Transverse colon (tissue), 4 donors: Measurements from ENCODE around the gene ACTA2. TPM values are rescaled to one million over a fixed set of nuclear protein-coding genes. Genes with fewer than 3 reads are reported as not detected.

Source experiments
- DNase-seq: peaks from one replicate; pipeline ENCODE4 v3.0.0-alpha.2; 2019
- H3K27ac ChIP-seq, 4 donors: fragments of 200-600 bp; sonication (generic); 2 replicates each; pipeline ENCODE4 v1.5.1; 2016 to 2018; ENCODE audit warnings: inconsistent platforms in 4 of 4
- H3K27me3 ChIP-seq: fragments of 200-600 bp; sonication (generic); 2 replicates; pipeline ENCODE4 v1.5.1; 2017; ENCODE audit warnings: inconsistent platforms
- H3K36me3 ChIP-seq, 4 donors: fragments of 200-600 bp; sonication (generic); 2 replicates each; pipeline ENCODE4 v1.5.1; 2017 to 2019; ENCODE audit warnings: inconsistent platforms in 4 of 4
- H3K4me1 ChIP-seq, 4 donors: fragments of 200-600 bp; sonication (generic); 2 replicates each; pipeline ENCODE4 v1.5.1; 2017 to 2020; ENCODE audit warnings: inconsistent platforms in 4 of 4
- H3K4me3 ChIP-seq, 4 donors: fragments of 200-600 bp; sonication (generic); 1 replicate in 1 of 4; 2 replicates in 3 of 4; pipeline versions ENCODE4 v1.5.1 to v1.6.1; 2017 to 2019; ENCODE audit warnings: inconsistent platforms in 4 of 4
- H3K9me3 ChIP-seq, 2 donors: fragments of 200-600 bp; sonication (generic); 2 replicates each; pipeline ENCODE4 v1.5.1; 2017 to 2019; ENCODE audit warnings: inconsistent platforms in 2 of 2
- CTCF ChIP-seq, 5 experiments: fragments of 200-600 bp in 3 of 5; fragments of 450-650 bp in 2 of 5; sonication (generic) in 3 of 5; IDR thresholded peaks; 1 replicate in 2 of 5; 2 replicates in 3 of 5; pipeline ENCODE4 v1.5.1; 2016 to 2017; ENCODE audit warnings: antibody characterized with exemption in 5 of 5, inconsistent platforms in 3 of 5, mild to moderate bottlenecking in 2 of 5, moderate library complexity in 1 of 5
- EP300 ChIP-seq: sonication (generic); formaldehyde crosslinking; IDR thresholded peaks from one replicate; pipeline ENCODE4 v1.6.1; 2017; ENCODE audit warnings: antibody characterized with exemption, low read depth
- POLR2A ChIP-seq: fragments of 450-650 bp; IDR thresholded peaks from one replicate; pipeline ENCODE4 v1.6.1; 2016; ENCODE audit warnings: antibody characterized with exemption, mild to moderate bottlenecking, moderate library complexity
- POLR2AphosphoS5 ChIP-seq, 3 donors: sonication (generic); formaldehyde crosslinking; IDR thresholded peaks; one replicate each; pipeline ENCODE4 v1.6.1; 2016; ENCODE audit warnings: antibody characterized with exemption in 3 of 3
- WGBS, 2 donors: methylation state at CpG; one replicate each; pipeline ENCODE4 v1.1.5; 2018; ENCODE audit warnings: low coverage in 1 of 2; 5-methylcytosine and 5-hydroxymethylcytosine counted together
- in situ Hi-C, 4 donors: fragments of 200-750 bp; cut with MboI; loops; one replicate each; pipeline versions ENCODE4 v1.15.0 to v1.15.1; 2017; ENCODE audit warnings: low sequenced_read_pairs in 3 of 4, low pct_ligation_motif_present in 1 of 4, low pct_unique_long_range_greater_than_20kb in 1 of 4
- intact Hi-C: fragments of 100-400 bp; cut with DNase I; formaldehyde crosslinking; loops from one replicate; pipeline ENCODE4 v1.15.1; 2023; ENCODE audit warnings: low total_unique reads
- total RNA-seq, 4 donors: library from RNA; depleted of rRNA; stranded (reverse); fragments of >200 nt; gene quantifications; one replicate each; pipeline ENCODE4 v1.1.0, GENCODE V29; 2016

ACTA2 gene
- total RNA-seq, 4 donors from 2014 or later: 403 to 1,827 (median 457) TPM

GRCh38 chr10:88919041-88919440 is 33.5 kb downstream of the ACTA2 start:
- H3K4me3 ChIP-seq: no peak overlapping the region
- 60 to 81% methylated on average over 1 of the region's 1 CpG for WGBS, 2 donors
- H3K36me3 ChIP-seq: peaks cover 0 to 12% (median under 1%) of the 10 kb centered on the region in 4 donors
- no peak for TF ChIP-seq CTCF (IDR thresholded peaks at IDR 0.05)
- TF ChIP-seq POLR2AphosphoS5 (IDR thresholded peaks at IDR 0.05): no peak
- no peak for TF ChIP-seq EP300
- in situ Hi-C loops (no loop called here), intact Hi-C loops (no loop called here)
- no peaks in the 10 kb centered on the region for H3K4me1 ChIP-seq
- no peaks in the 10 kb centered on the region for H3K27me3 ChIP-seq
- no peak for DNase-seq
- no peak overlapping the region for H3K27ac ChIP-seq
- no peaks in the 10 kb centered on the region for H3K9me3 ChIP-seq

DNA sequence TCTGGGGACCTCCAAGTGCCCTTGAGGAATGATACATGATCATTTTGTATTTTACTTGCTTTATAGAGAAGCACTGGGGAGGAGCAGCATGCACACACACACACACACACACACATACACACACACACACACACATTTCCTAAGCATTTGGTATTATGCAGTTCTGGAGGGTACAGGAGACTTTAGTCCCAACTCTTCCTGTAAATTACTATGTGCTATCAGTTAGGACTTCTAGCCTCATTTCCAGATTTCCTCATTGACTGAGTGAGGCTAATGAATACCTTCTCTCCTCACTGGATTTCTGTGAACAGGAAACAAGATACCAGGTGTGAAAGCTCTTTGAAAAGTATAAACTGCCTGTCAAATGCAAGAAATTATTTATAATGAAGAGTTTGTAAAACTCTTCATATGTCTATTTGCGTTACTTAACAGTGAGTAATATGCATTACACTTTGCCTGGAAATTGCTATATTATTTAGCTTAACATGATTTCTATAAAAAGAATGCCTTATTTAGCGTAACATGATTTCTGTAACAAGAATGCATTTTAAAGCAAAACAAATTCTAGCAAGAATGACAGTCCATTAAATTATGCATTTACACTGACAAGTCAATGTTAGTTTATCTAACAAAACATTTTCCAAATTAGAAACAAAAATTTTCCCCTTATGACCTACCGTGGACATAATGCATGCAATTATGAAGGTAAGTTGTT is 34.2 kb downstream of the ACTA2 start:
- Histone ChIP-seq H3K27ac (no peak overlapping the region), H3K4me3 (no peak overlapping the region), H3K36me3 (peaks cover 0 to 12% (median under 1%) of the 10 kb centered on the region in 4 donors), H3K9me3 (no peaks in the 10 kb centered on the region), H3K27me3 (no peaks in the 10 kb centered on the region), H3K4me1 (no peaks in the 10 kb centered on the region)
- 92 to 94% methylated on average over 3 of the region's 3 CpGs for WGBS, 2 donors
- no peak for DNase-seq
- intact Hi-C loops (no loop called here), in situ Hi-C loops (no loop called here)
- TF ChIP-seq EP300 (no peak), CTCF (IDR thresholded peaks at IDR 0.05) (no peak), POLR2AphosphoS5 (IDR thresholded peaks at IDR 0.05) (no peak), POLR2A (no peak)

- 81 to 92% methylated on average over 2 to 3 of the region's 3 CpGs for WGBS, 2 donors
- H3K27ac ChIP-seq: no peak overlapping the region
- no peaks in the 10 kb centered on the region for H3K9me3 ChIP-seq
- in situ Hi-C loops (no loop called here), intact Hi-C loops (no loop called here)
- H3K27me3 ChIP-seq: no peaks in the 10 kb centered on the region
- no peak for DNase-seq
- peaks cover 0 to 5% (median under 1%) of the 10 kb centered on the region in 4 donors for H3K36me3 ChIP-seq
- no peak for TF ChIP-seq POLR2AphosphoS5 (IDR thresholded peaks at IDR 0.05)
- no peak for TF ChIP-seq EP300
- TF ChIP-seq POLR2A: no peak
- no peak for TF ChIP-seq CTCF (IDR thresholded peaks at IDR 0.05)
- H3K4me3 ChIP-seq: no peak overlapping the region
- no peaks in the 10 kb centered on the region for H3K4me1 ChIP-seq
Measured at GRCh38 chr10:88916986-88917385, 35.6 kb downstream of the ACTA2 start.

GRCh38 chr10:88916231-88916630 is 36.3 kb downstream of the ACTA2 start:
- TF ChIP-seq POLR2A (no peak), POLR2AphosphoS5 (IDR thresholded peaks at IDR 0.05) (no peak), EP300 (no peak), CTCF (IDR thresholded peaks at IDR 0.05) (no peak)
- DNase-seq: no peak
- H3K27ac ChIP-seq: no peak overlapping the region
- no peaks in the 10 kb centered on the region for H3K4me1 ChIP-seq
- H3K9me3 ChIP-seq: no peaks in the 10 kb centered on the region
- in situ Hi-C loops (no loop called here), intact Hi-C loops (no loop called here)
- H3K27me3 ChIP-seq: no peaks in the 10 kb centered on the region
- H3K4me3 ChIP-seq: no peak overlapping the region
- H3K36me3 ChIP-seq: peaks cover 0 to 3% (median under 1%) of the 10 kb centered on the region in 4 donors
